K562 (cell line): ENCODE results near the gene SPTBN2. TPM values are rescaled to one million over a fixed set of nuclear protein-coding genes. Genes with fewer than 3 reads are reported as not detected.

Experiments used
- CHD7 ChIP-seq: fragments of 200-600 bp; sonication (generic); IDR thresholded peaks from one replicate; pipeline ENCODE4 v1.6.1; 2012; ENCODE audit warnings: mild to moderate bottlenecking, low read depth, low read length, inconsistent platforms
- DNMT1 ChIP-seq: fragments of 450-650 bp; IDR thresholded peaks from 2 replicates; pipeline ENCODE4 v1.6.1; 2016; ENCODE audit warnings: antibody characterized with exemption, mild to moderate bottlenecking
- MAX ChIP-seq: sonication (generic); formaldehyde crosslinking; IDR thresholded peaks from 2 replicates; pipeline ENCODE4 v1.9.0; 2022; ENCODE audit warnings: mild to moderate bottlenecking, missing genetic modification reagents
- PCBP1 ChIP-seq: fragments of 200-400 bp; formaldehyde crosslinking; IDR thresholded peaks from 2 replicates; pipeline ENCODE4 v1.6.1; 2018; ENCODE audit warnings: mild to moderate bottlenecking, low read depth, low read length; ENCODE audit not compliant: poor library complexity, severe bottlenecking
- POLR2H ChIP-seq: IDR thresholded peaks from 2 replicates; pipeline ENCODE4 v1.6.1; 2016; ENCODE audit warnings: missing genetic modification characterization, low read depth, mild to moderate bottlenecking, control low read depth, missing compliant biosample characterization, moderate library complexity
- ZBTB33 ChIP-seq: sonication (generic); formaldehyde crosslinking; IDR thresholded peaks from 2 replicates; pipeline ENCODE4 v1.8.1; 2023; ENCODE audit warnings: mild to moderate bottlenecking, missing genetic modification reagents
- polyA plus RNA-seq, 8 experiments: library from polyadenylated mRNA; depleted of rRNA in 4 of 8; stranded (reverse) in 5 of 8; unstranded in 3 of 8; fragments of >200 nt; fragmentation: Nextera tagmentation in 2 of 8; fragmentation: Illumina TruSeq in 1 of 8; extraction: Ambion mirVana in 2 of 8; extraction: Trizol in 1 of 8; gene quantifications; 2 replicates each; pipeline versions ENCODE4 v1.2.1 to v1.2.3, GENCODE V29; 2011 to 2014; ENCODE audit warnings: inconsistent platforms in 1 of 8, missing spikeins in 1 of 8
- total RNA-seq, 7 experiments: library from RNA; depleted of rRNA in 6 of 7; stranded (reverse); fragments of >200 nt in 6 of 7; fragmentation: Illumina TruSeq in 2 of 7; extraction: Trizol in 2 of 7; gene quantifications; 2 replicates each; pipeline versions ENCODE4 v1.2.1 to v1.2.3, GENCODE V29; 2011 to 2021; ENCODE audit warnings: low replicate concordance in 1 of 7
- TF ChIP-seq, protein P1 (sequence below): fragments of 200-800 bp; sonication (Bioruptor generic); IDR thresholded peaks from 2 replicates; pipeline ENCODE4 v1.6.1; 2017; ENCODE audit warnings: missing genetic modification characterization, missing compliant biosample characterization
- TF ChIP-seq, protein P2 (sequence below): fragments of 450-650 bp; IDR thresholded peaks from 2 replicates; pipeline ENCODE4 v1.7.1; 2018; ENCODE audit warnings: mild to moderate bottlenecking, low read depth; ENCODE audit not compliant: partially characterized antibody

SPTBN2 gene
- total and polyA plus RNA-seq, 9 of the 15 experiments (the other 6 are each of a cell fraction or from before 2014, with no cell fraction given): 0.38 to 56.5 (median 19.7) TPM

DNA sequence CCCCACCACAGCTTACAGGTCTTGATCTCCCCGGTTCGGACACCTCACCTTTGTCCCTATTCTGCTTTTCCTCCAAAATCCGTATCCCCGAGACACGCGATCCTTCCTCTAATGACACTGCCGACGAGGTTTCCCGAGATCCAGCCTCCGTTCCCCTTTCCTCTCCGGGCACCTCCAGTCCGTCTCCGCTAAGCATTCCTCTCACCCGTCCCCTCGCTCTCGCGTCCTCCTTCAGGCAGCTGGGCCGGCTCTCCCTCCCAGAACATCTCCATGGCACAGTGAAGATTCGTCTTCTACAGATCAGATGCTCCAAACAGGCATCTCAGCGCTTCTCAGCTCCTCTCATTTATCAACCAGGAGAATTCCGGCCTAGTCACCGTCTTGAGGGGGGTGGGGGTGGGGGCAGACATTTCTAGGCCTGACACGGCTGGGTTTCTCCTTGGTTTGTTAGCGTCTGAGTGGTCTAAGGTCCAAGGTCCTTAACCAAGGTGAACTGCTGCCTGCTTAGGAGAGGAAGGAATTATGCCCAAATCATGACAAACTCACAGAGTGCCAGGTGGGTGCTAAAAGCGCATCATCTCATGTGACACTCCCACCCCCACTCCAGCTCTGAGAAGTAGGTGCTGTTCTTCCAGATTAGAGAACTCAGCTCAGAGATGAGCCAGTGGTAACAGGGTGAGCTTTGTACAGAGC is at the start of gene SPTBN2 (continued):
- no peak for TF ChIP-seq POLR2H
- TF ChIP-seq, protein P1, sequence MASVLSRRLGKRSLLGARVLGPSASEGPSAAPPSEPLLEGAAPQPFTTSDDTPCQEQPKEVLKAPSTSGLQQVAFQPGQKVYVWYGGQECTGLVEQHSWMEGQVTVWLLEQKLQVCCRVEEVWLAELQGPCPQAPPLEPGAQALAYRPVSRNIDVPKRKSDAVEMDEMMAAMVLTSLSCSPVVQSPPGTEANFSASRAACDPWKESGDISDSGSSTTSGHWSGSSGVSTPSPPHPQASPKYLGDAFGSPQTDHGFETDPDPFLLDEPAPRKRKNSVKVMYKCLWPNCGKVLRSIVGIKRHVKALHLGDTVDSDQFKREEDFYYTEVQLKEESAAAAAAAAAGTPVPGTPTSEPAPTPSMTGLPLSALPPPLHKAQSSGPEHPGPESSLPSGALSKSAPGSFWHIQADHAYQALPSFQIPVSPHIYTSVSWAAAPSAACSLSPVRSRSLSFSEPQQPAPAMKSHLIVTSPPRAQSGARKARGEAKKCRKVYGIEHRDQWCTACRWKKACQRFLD (CRISPR knock-in tag): no peak
- no peak for TF ChIP-seq ZBTB33
- TF ChIP-seq, protein P2, sequence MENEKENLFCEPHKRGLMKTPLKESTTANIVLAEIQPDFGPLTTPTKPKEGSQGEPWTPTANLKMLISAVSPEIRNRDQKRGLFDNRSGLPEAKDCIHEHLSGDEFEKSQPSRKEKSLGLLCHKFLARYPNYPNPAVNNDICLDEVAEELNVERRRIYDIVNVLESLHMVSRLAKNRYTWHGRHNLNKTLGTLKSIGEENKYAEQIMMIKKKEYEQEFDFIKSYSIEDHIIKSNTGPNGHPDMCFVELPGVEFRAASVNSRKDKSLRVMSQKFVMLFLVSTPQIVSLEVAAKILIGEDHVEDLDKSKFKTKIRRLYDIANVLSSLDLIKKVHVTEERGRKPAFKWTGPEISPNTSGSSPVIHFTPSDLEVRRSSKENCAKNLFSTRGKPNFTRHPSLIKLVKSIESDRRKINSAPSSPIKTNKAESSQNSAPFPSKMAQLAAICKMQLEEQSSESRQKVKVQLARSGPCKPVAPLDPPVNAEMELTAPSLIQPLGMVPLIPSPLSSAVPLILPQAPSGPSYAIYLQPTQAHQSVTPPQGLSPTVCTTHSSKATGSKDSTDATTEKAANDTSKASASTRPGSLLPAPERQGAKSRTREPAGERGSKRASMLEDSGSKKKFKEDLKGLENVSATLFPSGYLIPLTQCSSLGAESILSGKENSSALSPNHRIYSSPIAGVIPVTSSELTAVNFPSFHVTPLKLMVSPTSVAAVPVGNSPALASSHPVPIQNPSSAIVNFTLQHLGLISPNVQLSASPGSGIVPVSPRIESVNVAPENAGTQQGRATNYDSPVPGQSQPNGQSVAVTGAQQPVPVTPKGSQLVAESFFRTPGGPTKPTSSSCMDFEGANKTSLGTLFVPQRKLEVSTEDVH: no peak
- no peak for TF ChIP-seq PCBP1
- TF ChIP-seq DNMT1: no peak
- no peak for TF ChIP-seq MAX (CRISPR knock-in tag)
- no peak for TF ChIP-seq CHD7
